Fibroblast of lung (primary cell): ENCODE measurements around the gene MCRIP2. TPM values are rescaled to one million over a fixed set of nuclear protein-coding genes. Genes with fewer than 3 reads are reported as not detected.

Experiments
- DNase-seq, 2 donors: peaks; one replicate each; pipeline versions ENCODE4 v3.0.0 to v3.0.0-alpha.2; 2010; ENCODE audit warnings: low read depth in 2 of 2
- H2AFZ ChIP-seq: 2 replicates; pipeline ENCODE4 v1.5.1; 2012; ENCODE audit warnings: low read length, control low read depth, inconsistent platforms
- H3K27ac ChIP-seq: 2 replicates; pipeline ENCODE4 v1.5.1; 2011; ENCODE audit warnings: low read length, control low read depth; ENCODE audit not compliant: insufficient read depth
- H3K27me3 ChIP-seq: 2 replicates; pipeline ENCODE4 v1.5.1; 2011; ENCODE audit warnings: mild to moderate bottlenecking, low read length; ENCODE audit not compliant: control insufficient read depth, insufficient read depth
- H3K36me3 ChIP-seq: 2 replicates; pipeline ENCODE4 v1.5.1; 2011; ENCODE audit warnings: low read length; ENCODE audit not compliant: control insufficient read depth, insufficient read depth
- H3K4me1 ChIP-seq: 2 replicates; pipeline ENCODE4 v1.5.1; 2011; ENCODE audit warnings: low read length; ENCODE audit not compliant: control insufficient read depth, insufficient read depth; ENCODE audit errors: extremely low read depth
- H3K4me2 ChIP-seq: 2 replicates; pipeline ENCODE4 v1.5.1; 2011; ENCODE audit warnings: low read length, control low read depth; ENCODE audit not compliant: insufficient read depth; ENCODE audit errors: extremely low read depth
- H3K4me3 ChIP-seq, 4 experiments: fragments of 200-600 bp in 1 of 4; sonication (generic) in 1 of 4; replicated peaks in 1 of 4; 2 replicates each; pipeline ENCODE4 v1.5.1; 2011 to 2016; ENCODE audit warnings: low read length in 4 of 4, low read depth in 3 of 4, mild to moderate bottlenecking in 3 of 4, control low read depth in 2 of 4, inconsistent platforms in 1 of 4, mixed read lengths in 1 of 4; ENCODE audit not compliant: insufficient read depth in 1 of 4; ENCODE audit errors: control extremely low read depth in 1 of 4
- H3K79me2 ChIP-seq: 2 replicates; pipeline ENCODE4 v1.5.1; 2012; ENCODE audit warnings: mild to moderate bottlenecking, low read length, inconsistent platforms; ENCODE audit not compliant: control insufficient read depth, insufficient read depth
- H3K9ac ChIP-seq: 2 replicates; pipeline ENCODE4 v1.5.1; 2011; ENCODE audit warnings: mild to moderate bottlenecking, low read length, control low read depth; ENCODE audit not compliant: insufficient read depth
- H3K9me3 ChIP-seq: 2 replicates; pipeline ENCODE4 v1.5.1; 2012; ENCODE audit warnings: low read depth, low read length; ENCODE audit not compliant: control insufficient read depth, insufficient read depth
- H4K20me1 ChIP-seq: 2 replicates; pipeline ENCODE4 v1.5.1; 2011; ENCODE audit warnings: low read length; ENCODE audit not compliant: control insufficient read depth, insufficient read depth; ENCODE audit errors: extremely low read depth
- EZH2 ChIP-seq: IDR thresholded peaks from 2 replicates; pipeline ENCODE4 v1.5.1; 2012; ENCODE audit warnings: low read length, control low read depth, mild to moderate bottlenecking; ENCODE audit errors: missing control alignments
- polyA plus RNA-seq, 2 donors: library from polyadenylated mRNA; depleted of rRNA in 1 of 2; stranded (reverse) in 1 of 2; unstranded in 1 of 2; fragments of >200 nt; gene quantifications; 2 replicates each; pipeline ENCODE4 v1.2.1, GENCODE V29; 2011 to 2012; ENCODE audit warnings: missing spikeins in 1 of 2
- total RNA-seq: library from RNA; depleted of rRNA; stranded (reverse); fragments of >200 nt; gene quantifications from 2 replicates; pipeline ENCODE4 v1.2.1, GENCODE V29; 2014
- TF ChIP-seq, protein P1 (sequence below), 2 donors: IDR thresholded peaks in 1 of 2; conservative IDR thresholded peaks in 1 of 2; 1 replicate in 1 of 2; 2 replicates in 1 of 2; pipeline ENCODE4 v1.5.1; 2011 to 2012; ENCODE audit warnings: low read length in 2 of 2, control low read depth in 1 of 2, inconsistent platforms in 1 of 2, low read depth in 1 of 2, mild to moderate bottlenecking in 1 of 2

MCRIP2 gene
- total and polyA plus RNA-seq, 2 donors (not counting 1 experiment from before 2014, with no cell fraction given): 2.8 to 18.0 TPM

DNA sequence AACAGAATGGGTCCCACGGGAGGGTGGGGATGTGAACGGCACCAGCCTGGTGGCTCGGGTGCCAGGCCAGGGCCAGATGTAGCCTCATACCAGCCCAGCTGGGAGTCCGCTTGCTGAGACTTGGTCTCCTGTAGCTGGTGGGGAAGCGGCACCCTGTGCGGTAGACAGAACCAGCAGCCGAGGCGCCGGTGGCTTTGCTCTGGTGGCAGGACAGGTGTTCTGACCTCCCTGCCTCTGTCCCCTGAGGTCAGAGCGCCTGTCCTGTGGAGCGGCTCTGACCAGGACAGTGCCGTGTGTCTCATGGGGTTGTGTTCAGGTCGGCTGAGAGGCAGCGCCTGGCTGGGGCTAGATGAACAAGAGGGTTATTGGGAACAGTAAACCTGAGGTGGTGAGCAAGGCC lies 31.6 kb upstream of the MCRIP2 start:
- no peaks in the 10 kb centered on the region for H3K9me3 ChIP-seq
- no peaks in the 10 kb centered on the region for H3K36me3 ChIP-seq
- no peak for TF ChIP-seq EZH2
- TF ChIP-seq, protein P1, sequence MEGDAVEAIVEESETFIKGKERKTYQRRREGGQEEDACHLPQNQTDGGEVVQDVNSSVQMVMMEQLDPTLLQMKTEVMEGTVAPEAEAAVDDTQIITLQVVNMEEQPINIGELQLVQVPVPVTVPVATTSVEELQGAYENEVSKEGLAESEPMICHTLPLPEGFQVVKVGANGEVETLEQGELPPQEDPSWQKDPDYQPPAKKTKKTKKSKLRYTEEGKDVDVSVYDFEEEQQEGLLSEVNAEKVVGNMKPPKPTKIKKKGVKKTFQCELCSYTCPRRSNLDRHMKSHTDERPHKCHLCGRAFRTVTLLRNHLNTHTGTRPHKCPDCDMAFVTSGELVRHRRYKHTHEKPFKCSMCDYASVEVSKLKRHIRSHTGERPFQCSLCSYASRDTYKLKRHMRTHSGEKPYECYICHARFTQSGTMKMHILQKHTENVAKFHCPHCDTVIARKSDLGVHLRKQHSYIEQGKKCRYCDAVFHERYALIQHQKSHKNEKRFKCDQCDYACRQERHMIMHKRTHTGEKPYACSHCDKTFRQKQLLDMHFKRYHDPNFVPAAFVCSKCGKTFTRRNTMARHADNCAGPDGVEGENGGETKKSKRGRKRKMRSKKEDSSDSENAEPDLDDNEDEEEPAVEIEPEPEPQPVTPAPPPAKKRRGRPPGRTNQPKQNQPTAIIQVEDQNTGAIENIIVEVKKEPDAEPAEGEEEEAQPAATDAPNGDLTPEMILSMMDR (conservative IDR thresholded peaks at IDR 0.05 in 1 of 2, IDR thresholded peaks at IDR 0.05 in 1 of 2; ENCODE audit: low read depth in 1 of 2, low read length in 2 of 2): no peak
- no peak overlapping the region for H3K4me3 ChIP-seq
- no peak overlapping the region for H3K27ac ChIP-seq
- H2AFZ ChIP-seq: no peak overlapping the region
- H3K9ac ChIP-seq: no peak overlapping the region
- H3K4me1 ChIP-seq: no peaks in the 10 kb centered on the region
- H3K79me2 ChIP-seq: no peaks in the 10 kb centered on the region
- no peaks in the 10 kb centered on the region for H3K27me3 ChIP-seq
- DNase-seq: no peak
- no peaks in the 10 kb centered on the region for H4K20me1 ChIP-seq
- no peak overlapping the region for H3K4me2 ChIP-seq

DNA sequence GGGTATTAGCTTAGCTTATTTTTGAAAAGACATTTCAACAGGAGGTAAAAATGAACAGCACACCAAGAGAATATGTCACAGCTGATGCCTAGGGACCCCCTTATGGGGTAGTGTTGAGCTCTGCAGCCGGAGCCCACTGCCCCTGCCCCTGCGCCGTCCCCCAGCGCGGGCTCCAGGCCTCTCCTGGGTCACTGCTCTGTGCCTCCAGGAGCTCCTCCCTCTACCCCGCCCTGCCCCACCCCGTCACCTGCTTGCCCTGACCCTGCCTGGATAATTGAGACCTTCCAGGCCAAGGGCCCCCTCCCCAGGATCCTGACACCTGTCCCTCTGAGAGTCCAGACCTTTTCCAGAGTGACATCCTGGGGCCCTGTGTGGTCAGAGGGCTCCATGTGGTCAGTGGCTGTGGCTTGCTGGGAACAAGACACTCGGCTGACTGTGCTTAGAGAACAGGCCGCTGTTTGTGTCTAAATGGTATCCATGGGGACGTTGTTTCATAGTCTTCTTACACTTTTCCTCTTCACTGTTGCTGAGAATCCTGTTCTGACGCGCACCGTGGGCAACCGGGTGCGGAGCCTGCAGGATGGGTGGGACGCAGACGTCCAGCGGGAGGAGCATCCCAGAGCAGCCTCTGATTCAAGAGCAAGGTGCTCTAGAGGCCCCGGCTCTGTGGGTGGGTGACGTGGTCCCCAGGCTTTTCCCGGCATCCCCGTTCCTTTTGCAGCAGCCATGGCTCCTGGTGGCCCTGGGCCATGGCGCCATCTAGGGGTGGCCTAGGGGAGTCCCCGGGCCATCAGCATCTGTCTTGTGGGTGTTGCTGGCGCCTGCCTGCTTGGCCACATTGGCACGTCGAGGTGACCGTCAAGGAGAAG lies 30.9 kb upstream of the MCRIP2 start:
- H3K27me3 ChIP-seq: no peaks in the 10 kb centered on the region
- no peaks in the 10 kb centered on the region for H3K36me3 ChIP-seq
- no peak overlapping the region for H3K4me2 ChIP-seq
- H4K20me1 ChIP-seq: no peaks in the 10 kb centered on the region
- no peak overlapping the region for H3K4me3 ChIP-seq
- H3K9me3 ChIP-seq: no peaks in the 10 kb centered on the region
- H3K4me1 ChIP-seq: no peaks in the 10 kb centered on the region
- peak in 1 of 2 donors; percentile 18 for DNase-seq
- H3K27ac ChIP-seq: no peak overlapping the region
- H3K79me2 ChIP-seq: no peaks in the 10 kb centered on the region
- TF ChIP-seq, protein P1 (conservative IDR thresholded peaks at IDR 0.05 in 1 of 2, IDR thresholded peaks at IDR 0.05 in 1 of 2; ENCODE audit: low read depth in 1 of 2, low read length in 2 of 2): peak in 1 of 2 donors; percentile 40
- no peak for TF ChIP-seq EZH2
- no peak overlapping the region for H3K9ac ChIP-seq
- H2AFZ ChIP-seq: no peak overlapping the region

DNA sequence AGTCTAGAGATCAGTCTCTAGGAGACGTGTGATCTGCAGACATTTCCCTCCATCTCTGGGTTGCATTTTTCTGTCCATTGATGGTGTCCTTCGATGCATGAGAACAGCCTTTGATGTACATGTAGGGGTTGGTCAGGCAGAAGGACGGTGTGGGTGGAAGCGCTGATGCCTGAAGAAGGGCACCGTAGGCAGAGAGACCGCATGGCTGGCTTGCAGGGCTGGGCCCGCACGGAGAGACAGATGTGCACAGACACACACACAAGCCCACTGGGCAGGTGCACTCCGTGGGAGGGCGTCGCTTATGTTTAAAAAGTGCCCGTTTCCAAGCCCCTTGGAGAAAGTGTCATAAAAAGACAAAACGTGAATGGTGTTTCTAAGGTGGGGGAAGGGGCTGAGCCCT lies 26.5 kb upstream of the MCRIP2 start:
- Histone ChIP-seq H3K9ac (no peak overlapping the region), H3K4me3 (no peak overlapping the region), H2AFZ (no peak overlapping the region), H3K79me2 (no peaks in the 10 kb centered on the region), H3K27me3 (no peaks in the 10 kb centered on the region), H3K4me1 (no peaks in the 10 kb centered on the region), H4K20me1 (no peaks in the 10 kb centered on the region), H3K9me3 (no peaks in the 10 kb centered on the region), H3K27ac (no peak overlapping the region), H3K36me3 (no peaks in the 10 kb centered on the region), H3K4me2 (no peak overlapping the region)
- DNase-seq: no peak
- TF ChIP-seq EZH2: no peak
- TF ChIP-seq, protein P1 (conservative IDR thresholded peaks at IDR 0.05 in 1 of 2, IDR thresholded peaks at IDR 0.05 in 1 of 2; ENCODE audit: low read depth in 1 of 2, low read length in 2 of 2): no peak
